G401.6 (cell line): ENCODE results near the gene B3GALT5.

Experiments
- FAIRE-seq: peaks from 2 replicates; lab custom pipeline; 2012; peaks lifted over from hg19 to GRCh38; lab: Jason Lieb, UNC

B3GALT5 gene

DNA sequence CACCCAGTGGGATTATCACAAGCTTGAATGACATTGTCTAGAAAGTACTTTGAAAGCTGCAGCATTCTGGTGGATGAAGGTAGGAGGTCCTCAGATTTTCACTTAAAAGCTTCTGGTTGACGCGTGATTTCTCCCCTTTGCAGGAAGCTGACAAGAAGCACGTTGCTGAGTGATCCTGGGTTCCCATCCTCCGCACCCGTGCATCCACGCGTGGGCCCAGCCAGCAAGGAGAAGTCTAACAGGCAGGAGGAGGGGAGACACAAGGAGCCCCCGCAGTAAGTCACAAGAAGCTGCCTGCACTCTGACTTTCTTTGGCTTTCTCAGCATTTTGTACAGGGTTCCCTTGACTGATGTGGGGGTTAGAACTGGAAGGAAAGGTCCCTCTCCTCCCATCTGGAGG, 7.8 kb upstream of the B3GALT5 start:
- FAIRE-seq, result no peak

DNA sequence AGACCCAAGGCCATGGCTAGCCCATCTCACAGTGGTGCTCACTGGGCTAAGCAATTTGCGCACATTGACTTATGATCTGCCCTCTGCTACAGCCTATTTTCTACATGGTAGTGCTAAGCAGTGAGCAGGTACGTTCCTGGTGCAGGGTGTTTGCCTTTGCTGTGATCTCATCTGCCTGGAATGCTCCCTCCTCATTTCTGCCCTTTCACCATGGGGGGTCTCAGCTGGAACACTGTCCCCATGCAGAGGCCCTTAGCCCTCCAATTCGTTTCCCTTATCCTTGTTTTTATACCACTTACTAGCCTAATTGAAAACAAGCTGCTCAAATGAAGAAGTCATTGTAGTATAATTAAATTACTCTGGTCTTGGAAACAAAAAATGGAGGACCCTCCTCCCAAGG, 2.0 kb upstream of the B3GALT5 start:
- FAIRE-seq, result no peak

DNA sequence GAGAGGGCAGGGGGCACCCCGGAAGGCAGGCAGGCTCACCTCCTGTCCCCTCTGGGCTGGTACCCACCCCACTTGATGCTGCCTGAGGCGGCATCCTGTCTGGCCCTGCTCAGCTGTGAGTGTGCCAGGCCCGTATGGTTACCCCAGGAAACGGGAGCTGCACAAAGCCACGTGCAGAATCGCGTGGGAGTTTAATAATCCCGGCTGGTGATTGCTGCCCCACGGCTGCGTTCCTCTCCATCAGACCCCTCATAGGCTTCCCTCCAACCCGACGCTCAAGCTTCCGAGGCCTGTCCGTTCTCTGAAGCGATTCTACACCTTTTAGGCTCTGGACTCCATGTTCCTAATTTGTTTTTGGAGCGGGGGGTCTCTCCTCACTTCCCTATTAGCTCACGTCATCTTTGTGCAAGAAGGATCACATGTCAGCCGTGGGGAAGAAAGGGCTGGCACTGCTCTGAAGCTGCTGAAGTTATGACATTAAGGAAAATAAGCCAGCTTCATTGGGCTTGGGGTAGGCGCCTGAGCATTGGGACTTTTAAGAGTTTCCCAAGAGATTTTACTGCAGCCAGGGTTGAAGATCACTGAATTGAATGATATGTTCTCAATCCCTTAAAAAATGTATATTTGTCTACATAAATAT, 1.1 kb upstream of the B3GALT5 start:
- FAIRE-seq, result no peak

DNA sequence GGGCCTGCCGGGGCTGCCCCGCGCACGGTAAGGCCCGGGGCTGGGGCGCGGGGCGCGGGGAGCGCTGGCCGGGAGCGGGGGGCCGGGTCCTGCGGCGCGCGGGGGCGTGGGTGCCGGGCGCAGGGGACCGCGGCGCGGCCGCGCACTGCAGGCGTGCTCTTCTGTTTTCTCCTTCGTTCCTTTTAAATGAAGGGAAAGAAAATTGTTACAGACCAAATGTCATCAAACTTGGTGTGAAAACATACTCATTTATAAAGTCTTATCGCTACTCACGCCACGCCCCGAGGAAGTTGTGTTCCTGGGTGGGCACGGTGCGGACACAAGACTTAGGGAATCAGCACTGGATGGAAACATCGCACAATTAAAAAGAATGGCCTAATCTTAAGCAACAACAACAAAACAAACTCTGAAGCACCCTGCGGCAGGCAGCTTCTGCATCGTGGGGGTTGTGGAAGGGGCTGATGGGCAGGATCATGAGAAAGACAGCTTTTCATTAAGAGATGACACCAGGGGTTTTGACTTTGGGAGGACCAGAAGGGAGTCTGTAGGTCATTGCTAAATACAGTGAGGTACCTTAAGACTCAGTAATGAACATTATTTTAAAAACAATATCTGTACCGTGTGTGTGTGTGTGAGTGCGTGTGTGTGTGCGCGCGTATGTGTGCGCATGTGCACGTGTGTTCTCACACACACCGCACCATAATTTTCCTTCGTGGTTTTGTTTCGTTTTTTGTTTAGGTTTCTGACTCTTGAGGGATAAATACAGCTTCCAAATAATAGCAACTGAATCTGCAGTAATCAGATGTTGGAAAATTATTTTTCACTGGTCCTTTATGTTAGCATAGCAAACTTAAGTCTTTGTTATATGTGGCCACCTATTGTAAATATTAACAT, 548 bp downstream of the B3GALT5 start:
- no peak for FAIRE-seq

DNA sequence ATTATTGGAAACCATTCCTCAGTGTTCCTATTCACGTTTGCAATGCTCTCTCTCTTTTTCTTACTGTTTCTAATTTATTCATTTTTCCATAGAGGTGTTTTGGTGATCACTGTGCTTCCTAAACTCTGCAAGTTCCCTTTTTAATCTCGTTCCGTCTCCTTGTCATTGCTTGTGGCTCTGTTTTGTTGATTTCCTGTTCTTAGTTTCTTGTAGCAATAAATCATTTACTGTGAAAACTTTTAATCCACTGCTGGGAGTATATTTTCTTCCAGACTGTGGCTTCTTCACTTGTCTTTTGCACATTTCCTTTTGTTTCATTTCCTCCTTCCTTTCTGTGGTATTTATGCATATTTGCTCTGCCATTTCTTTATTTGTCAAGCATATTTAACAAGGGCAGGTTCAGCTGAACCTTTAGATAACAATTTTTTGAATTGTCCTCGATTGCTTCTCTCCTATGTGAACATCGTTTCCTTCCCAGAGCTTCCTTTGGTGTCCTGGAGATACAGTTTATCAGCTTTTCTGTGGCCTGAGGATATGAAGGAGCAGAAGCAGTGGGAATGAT, 3.6 kb downstream of the B3GALT5 start:
- no peak for FAIRE-seq

DNA sequence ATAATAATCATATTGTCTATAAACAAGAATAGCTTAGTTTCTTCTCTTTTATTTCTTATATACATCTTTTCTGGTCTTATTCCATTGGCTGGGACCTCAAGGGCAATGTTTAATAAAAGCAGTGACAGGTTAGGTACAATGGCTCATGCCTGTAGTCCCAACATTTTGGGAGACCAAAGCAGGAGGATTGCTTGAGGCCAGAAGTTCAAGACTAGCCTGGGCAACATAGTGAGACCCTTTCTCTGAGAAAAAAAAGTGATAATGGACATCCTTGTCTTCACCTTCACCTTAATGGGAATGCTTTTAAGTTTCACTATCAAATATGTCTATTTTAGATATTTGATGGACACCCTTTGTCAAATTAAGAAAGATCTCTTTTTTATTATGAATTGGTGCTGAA, 8.1 kb downstream of the B3GALT5 start:
- no peak for FAIRE-seq

DNA sequence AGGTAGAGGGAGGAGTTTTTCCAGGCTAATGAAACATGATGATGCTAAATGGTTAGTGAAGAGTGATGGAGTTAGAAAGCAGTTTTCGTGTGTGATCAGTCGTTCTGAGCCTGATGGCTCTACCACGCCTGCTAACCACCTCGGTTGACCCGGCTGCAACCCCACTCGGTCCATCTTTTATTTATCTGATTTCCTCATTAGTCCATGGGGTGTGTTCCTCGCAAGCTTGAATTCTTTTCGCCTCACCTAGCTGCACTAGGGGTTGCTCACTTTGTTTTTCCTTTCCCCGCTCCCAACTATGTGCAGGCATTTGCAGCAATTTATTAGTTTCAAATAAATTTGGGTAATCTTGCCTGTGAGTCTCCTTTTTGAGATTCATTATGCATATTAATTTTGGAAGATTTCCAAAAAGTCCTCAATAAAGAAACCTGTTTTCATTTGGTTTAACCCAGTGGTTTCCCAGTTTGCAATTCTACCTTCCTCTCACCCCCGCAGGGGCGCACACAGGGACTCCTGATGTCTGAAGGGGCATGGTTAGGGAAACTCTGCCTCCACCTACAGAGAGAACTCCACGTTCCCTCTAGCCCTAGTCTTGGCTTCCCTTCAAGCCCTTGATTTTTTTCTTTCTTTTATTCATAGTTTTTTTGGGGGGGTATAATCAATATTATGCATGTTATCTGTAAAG, 12.6 kb downstream of the B3GALT5 start:
- FAIRE-seq, result no peak

DNA sequence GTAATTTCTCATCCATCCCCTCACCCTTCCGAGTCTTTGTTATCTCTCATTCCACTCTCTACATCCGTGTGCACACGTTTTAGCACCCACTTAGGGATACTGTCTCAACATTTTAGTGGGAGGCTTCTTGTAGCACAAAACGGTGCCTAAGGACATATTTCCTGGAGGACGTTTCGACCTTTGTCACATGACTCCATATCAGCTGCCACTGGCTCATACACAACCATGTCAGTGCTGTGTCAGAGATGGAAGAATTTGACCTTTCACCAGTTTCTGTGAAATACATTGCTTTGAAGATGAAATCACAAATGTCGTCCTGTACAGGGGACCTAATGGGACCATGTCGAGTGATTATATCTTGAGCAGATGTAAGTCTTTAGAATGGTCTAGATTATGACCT, 15.6 kb downstream of the B3GALT5 start:
- no peak for FAIRE-seq

DNA sequence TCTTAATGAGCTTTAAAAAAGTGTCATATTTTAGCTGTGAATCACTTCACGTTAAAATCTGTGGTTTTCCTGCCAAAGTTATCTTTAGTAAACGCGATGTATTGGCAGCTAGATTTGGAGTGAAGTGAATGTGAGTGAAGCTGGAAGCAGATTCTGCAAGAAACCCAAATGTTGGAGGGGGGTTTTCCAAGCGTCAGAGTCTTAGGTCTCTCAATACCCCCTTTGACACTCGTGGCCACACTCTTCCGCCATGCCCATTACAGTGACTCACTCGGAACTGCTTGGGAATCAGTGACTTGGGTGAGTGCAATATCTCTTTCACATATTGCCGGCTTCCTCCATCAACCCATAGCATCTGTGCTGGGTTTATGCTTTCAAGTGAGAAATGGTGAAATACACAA, 17.5 kb downstream of the B3GALT5 start:
- no peak for FAIRE-seq

DNA sequence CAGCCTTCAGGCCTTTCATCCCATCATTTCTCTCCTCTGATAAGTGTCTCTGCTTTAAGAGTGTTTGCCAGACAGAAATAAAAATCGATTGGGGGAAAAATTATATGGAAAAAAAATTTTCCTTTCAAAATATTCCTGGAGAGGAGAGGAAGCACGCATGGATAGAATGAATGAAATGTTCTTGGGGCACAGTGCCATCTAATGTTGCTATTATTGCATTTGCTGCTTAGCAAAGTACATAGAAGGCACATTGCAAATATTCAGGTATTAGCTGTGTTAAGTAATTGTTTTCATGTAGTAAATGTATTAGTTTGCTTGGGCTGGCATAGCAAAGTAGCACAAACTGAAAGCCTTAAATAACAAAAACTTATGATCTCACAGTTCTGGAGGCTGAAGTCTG, 18.1 kb downstream of the B3GALT5 start:
- FAIRE-seq, result no peak

DNA sequence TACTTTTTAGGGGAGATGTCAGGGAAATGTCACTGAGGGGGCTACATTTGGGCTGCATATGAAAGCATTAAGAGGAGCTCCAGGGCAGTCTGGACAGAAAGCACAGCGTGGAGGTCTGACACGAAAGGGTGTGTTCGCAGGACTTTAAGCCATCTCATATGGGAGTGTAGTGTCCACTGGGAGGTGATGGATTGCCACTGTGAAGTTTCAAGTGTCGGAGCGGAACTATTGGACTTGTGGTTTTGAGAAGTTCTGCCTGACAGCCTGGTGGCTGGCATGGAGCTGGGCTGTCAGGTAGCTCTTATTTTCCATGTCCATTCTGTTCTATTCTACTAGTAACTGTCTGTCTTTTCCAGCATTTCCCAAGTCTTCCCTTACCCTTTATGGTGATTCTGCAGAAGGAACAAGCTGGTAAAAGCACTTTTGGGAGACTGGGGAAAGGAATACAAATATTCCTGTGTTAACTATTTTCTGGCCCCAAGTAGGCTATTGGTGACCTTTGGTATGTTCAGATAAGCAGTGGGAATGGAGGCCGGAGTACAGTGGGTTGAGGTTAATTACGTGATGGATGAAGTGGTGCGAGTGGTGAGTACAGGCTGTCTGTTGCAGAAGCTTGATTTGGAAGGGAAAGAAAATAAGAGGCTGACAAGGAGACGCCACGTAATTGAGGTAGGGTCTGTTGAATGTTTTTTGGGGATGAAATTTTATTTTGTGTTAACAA, 19.3 kb downstream of the B3GALT5 start:
- FAIRE-seq, result no peak

DNA sequence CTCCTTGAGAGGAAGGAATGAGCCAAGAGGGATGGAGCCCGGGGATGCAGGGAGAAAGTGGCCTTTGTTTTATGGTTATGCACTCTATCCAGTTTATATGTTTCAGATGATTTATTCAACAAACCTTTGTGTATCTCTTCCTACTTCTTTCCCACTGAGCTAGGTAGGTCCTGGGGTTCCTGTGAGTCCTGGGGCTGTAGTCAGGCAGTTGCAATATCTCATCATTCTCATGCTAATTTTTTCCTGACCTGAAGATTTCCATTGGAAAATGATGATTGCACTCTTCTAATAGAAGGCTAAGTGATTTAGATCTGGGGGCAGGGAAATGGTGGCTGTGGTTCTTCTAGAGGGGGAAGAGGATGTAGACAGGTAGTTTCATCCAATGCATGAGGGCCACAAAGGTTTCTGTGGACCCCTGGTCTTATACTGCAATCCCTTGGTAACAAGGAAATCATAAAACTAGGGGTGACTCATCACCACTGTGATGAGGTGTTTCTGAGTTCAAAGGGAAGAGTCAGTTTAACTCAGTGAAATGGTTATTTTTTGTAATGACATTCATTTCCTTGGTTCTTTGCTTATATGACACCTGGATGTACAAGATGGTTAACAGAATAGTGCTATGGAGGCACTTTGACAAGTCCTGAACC, 20.2 kb downstream of the B3GALT5 start:
- no peak for FAIRE-seq

DNA sequence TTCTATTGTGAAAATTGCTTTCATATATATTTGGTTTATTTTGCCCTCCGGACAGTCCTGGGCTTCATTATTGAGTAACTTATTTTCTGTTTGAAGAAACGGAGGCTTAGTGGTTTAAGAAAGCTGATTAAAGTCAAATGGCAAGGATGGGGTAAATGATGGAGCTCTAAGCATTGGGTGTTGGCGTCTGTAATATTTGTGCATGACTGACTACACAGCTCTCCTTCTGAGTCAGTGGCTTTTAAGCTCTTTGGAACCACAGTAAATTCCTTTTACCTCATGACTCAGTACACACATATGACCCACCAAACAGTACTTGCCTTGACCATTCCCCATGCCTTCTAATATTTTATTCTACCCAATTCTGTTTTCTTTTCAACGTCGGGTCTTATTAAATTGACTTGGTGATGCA, 21.0 kb downstream of the B3GALT5 start:
- no peak for FAIRE-seq

DNA sequence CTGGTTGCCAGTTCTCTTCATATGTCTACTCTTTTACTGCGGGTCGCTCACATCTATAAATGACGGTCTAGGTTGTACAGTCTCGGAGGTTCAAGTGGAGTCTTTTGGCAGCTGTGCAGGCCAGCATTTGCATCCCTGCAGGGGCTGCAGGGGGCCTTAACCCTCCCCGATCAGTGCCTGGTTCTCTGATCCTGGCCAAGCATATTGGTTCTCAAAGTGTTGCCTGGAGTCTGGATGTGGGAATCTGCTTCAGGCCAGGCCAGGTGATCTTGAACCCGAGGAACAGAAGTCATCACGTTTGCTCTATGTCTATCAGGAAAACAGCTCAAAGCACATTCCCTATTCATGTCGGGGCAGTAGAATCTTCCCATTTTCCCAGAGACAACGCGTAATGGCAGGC, 21.8 kb downstream of the B3GALT5 start:
- no peak for FAIRE-seq

DNA sequence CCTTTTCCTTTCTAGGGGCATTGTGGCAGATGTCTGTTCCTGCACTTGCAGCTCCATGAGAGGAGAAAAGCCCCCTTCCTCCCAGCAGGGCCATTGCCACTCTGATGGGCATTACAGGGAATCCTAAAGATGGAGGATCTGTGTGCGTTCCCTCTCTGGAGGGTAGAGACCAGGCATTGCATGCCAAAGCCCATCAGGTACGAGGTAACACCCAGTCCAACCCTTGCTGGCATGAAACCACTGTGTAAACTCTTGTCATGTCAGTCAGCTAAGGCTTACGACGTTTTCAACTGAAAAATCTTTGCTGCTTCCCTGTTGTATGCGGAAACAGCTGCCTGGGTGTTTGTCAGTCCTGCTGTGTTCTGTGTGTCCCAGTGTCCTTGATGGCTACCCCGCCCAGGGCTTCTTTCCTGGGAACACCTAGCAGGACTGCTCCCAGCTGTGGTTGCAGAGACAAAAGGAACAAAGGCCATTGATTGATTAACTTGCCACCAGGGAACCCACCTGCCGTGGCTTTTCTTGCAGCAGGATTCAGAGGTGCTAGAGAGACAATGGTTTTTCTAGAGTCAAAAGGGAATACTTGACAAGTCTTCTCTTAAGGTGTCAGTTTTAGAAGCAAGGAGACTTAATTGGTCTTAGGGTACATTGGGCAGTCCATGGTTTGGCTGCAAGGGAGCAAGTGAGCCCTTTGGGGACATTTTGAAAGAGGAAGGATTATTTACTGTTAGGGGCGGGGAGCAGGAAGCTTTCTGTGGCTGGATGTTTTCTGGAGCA, 24.6 kb downstream of the B3GALT5 start:
- no peak for FAIRE-seq

DNA sequence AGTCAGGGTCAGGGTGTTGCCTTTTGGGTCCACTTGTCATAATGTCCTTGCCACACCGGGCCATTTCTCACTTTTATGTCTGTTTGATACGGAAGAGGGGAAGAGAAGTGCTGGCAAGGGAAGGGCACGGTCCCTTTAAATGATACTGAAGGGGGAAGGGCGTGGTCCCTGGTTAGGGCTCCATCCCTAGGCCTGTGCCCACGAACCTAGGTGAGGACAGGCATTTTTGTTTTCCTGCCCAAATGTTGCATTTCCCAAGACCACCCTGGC, 25.2 kb downstream of the B3GALT5 start:
- FAIRE-seq, result no peak

DNA sequence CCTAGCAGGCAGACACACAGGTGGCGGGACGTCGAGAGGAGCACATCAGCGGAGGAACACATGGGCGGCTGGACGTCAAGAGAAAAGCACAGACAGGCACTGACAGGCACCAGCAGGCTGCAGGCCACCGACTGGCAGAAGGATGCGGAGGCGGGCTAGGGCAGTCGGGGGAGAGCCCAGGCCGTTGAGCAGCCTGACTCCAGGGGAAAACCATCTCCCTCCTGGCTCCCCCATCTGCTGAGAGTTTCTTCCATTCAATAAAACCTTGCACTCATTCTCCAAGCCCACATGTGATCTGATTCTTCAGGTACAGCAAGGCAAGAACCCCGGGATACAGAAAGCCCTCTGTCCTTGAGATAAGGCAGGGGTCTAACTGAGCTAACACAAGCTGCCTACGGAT, 25.5 kb downstream of the B3GALT5 start:
- no peak for FAIRE-seq

DNA sequence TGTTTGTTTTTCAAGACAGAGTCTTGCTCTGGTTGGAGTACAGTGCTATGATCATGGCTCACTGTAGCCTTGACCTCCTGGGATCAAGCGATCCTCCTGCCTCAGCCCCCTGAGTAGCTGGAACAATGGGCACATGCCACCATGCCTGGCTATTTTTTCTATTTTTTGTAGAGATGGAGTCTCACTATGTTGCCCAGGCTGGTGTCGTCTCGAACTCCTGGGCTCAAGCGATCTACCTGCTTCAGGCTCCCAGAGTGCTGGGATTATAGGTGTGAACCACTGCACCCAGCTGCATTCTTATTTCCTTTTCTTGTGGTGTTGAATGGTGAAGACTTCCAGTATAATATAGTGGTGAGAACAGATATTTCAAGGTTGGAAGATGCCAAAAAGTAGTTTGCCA, 28.0 kb downstream of the B3GALT5 start:
- no peak for FAIRE-seq

DNA sequence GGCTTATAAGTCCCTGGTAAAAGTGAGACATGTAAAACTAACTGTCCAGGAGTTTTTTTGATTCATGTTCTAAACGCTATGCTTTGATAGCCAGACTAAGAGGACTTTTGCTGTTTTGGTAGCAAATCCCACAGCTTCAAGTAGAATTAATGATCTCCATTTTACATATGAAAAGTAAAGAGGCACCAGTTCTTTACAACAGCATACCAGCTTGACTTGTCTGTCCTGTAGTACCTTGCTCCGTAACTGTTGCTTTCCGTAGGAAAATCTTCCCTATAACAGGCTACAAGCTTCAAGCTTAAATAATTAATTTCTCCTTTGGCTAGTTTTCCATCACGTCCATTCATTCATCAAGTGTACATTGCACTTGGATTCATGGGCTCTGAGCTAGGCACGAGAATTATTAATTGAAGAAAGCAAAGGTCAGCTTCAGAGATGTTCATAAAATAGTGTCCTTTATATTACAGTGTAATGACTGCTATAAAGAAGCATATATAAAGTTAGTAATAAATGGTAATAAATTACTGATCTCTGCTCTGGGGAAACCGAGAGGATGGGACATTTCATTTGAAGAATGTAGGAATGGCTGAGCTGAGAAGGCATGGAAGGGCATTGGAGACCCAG, 29.2 kb downstream of the B3GALT5 start:
- no peak for FAIRE-seq

DNA sequence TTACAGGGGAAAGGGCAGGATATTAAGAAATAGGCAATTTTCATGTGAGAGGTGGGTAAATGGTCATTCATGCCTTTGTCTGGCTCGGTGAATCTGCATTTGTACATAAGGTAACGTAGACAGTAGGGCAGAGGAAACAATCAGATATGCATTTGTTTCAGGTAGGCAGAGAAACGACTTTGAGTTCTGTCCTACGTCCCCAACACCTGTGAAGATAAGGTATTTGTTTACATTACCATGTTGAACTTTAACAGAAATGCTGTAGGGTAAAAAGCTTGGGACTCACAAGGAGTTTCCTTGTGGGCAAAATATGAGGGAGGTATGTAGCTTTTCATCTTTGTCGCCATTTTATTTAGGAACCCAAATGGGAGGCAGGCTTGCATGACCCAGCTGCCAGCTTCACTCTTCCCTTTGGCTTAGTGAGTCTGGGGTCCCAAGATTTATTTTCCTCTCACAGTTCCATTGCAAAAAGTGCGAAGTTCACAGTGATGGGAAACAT, 31.4 kb downstream of the B3GALT5 start:
- no peak for FAIRE-seq

DNA sequence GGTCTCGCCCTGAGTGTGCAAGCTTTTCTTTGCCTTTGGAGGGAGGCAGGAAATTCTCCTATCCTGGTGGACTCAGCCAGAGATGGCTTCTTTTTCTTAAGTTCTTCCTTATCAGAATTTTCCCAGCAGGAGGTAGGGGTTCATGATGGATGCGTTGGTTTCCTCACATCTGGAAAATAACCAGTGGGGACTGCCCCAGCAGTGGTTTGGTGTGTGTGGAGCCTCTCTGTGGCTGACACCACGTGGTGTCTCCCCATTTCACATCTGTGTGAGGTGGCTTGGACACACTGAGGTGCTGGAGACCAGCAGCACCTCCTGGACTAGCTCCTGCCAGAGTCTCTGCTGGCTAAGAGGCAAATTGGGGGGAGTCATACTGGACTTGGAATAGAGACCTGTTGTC, 32.6 kb downstream of the B3GALT5 start:
- no peak for FAIRE-seq
